Ishikawa (cell line): ENCODE results near the gene CA12.
A peak's percentile ranks its signal among the peaks of the same experiment; 100 is the strongest.

Source experiments
- CEBPB ChIP-seq: IDR thresholded peaks from 2 replicates; pipeline ENCODE4 v1.6.1; 2012
- CREB1 ChIP-seq: IDR thresholded peaks from 2 replicates; pipeline ENCODE4 v1.6.1; 2012; ENCODE audit warnings: low read depth
- EGR1 ChIP-seq: IDR thresholded peaks from 2 replicates; pipeline ENCODE4 v1.6.1; 2012
- EP300 ChIP-seq: IDR thresholded peaks from 2 replicates; pipeline ENCODE4 v1.6.1; 2012; ENCODE audit warnings: borderline replicate concordance
- FOXM1 ChIP-seq: IDR thresholded peaks from 2 replicates; pipeline ENCODE4 v1.6.1; 2012; ENCODE audit warnings: low read depth, borderline replicate concordance
- MAX ChIP-seq: IDR thresholded peaks from 2 replicates; pipeline ENCODE4 v1.6.1; 2012
- NFIC ChIP-seq: IDR thresholded peaks from 2 replicates; pipeline ENCODE4 v1.6.1; 2012
- RAD21 ChIP-seq: IDR thresholded peaks from 2 replicates; pipeline ENCODE4 v1.6.1; 2012; ENCODE audit warnings: low read depth
- REST ChIP-seq: IDR thresholded peaks from 2 replicates; pipeline ENCODE4 v1.6.1; 2012; ENCODE audit warnings: low read depth, mild to moderate bottlenecking
- TAF1 ChIP-seq: IDR thresholded peaks from 2 replicates; pipeline ENCODE4 v1.6.1; 2012; ENCODE audit warnings: low read depth, mild to moderate bottlenecking
- TCF12 ChIP-seq: IDR thresholded peaks from 2 replicates; pipeline ENCODE4 v1.6.1; 2012; ENCODE audit warnings: low read depth
- TEAD4 ChIP-seq: IDR thresholded peaks from 2 replicates; pipeline ENCODE4 v1.6.1; 2012
- USF1 ChIP-seq: IDR thresholded peaks from 2 replicates; pipeline ENCODE4 v1.6.1; 2012
- YY1 ChIP-seq: IDR thresholded peaks from 2 replicates; pipeline ENCODE4 v1.6.1; 2012; ENCODE audit warnings: low read depth
- ZBTB7A ChIP-seq: IDR thresholded peaks from 2 replicates; pipeline ENCODE4 v1.6.1; 2012; ENCODE audit warnings: low read depth

Gene CA12

GRCh38 chr15:63411866-63412265 is 30.2 kb upstream of the CA12 start:
- TF ChIP-seq NFIC (no peak), TEAD4 (no peak), EP300 (no peak), YY1 (no peak), TAF1 (no peak), MAX (no peak), CEBPB (no peak), USF1 (no peak)

- TF ChIP-seq CREB1 (no peak), TCF12 (no peak), TAF1 (no peak), NFIC (no peak), CEBPB (no peak), ZBTB7A (no peak), TEAD4 (no peak), MAX (no peak), YY1 (no peak), FOXM1 (no peak)
Observed at GRCh38 chr15:63409179-63409578, 27.5 kb upstream of the CA12 start.

- 0 out of 2 replicates have a peak, but pooled peaks have one; percentile 25 for TF ChIP-seq CEBPB
- no peak for TF ChIP-seq CREB1
Observed at GRCh38 chr15:63408524-63408923, 26.9 kb upstream of the CA12 start.

GRCh38 chr15:63407612-63408011 is 26.0 kb upstream of the CA12 start:
- TF ChIP-seq CEBPB (no peak), NFIC (peak; percentile 46; the same call in 1 of the 2 replicates)

GRCh38 chr15:63405683-63406390 is 24.2 kb upstream of the CA12 start:
- no peak for TF ChIP-seq EGR1
- TF ChIP-seq USF1: no peak
- no peak for TF ChIP-seq ZBTB7A
- no peak for TF ChIP-seq TCF12
- no peak for TF ChIP-seq NFIC
- TF ChIP-seq EP300: no peak
- TF ChIP-seq FOXM1: no peak
- TF ChIP-seq TEAD4: no peak
- no peak for TF ChIP-seq MAX
- no peak for TF ChIP-seq CEBPB
- no peak for TF ChIP-seq YY1
- no peak for TF ChIP-seq REST
- no peak for TF ChIP-seq CREB1
- no peak for TF ChIP-seq RAD21
- no peak for TF ChIP-seq TAF1

GRCh38 chr15:63405159-63405558 is 23.5 kb upstream of the CA12 start:
- TF ChIP-seq RAD21 (no peak), TEAD4 (no peak), NFIC (no peak), CREB1 (no peak), EP300 (no peak), REST (no peak), EGR1 (no peak), TAF1 (no peak), MAX (no peak), USF1 (no peak), YY1 (no peak), CEBPB (no peak), FOXM1 (no peak), TCF12 (no peak), ZBTB7A (no peak)
